GM21390 (cell line): ENCODE results near the gene NOX4.
"Not testable (repeated sequence)": the region's sequence is repeated elsewhere in the genome, so short reads cannot be mapped to it uniquely, and the experiment has no call there.

Source experiments
- ATAC-seq: cut with Tn5 transposase; IDR thresholded peaks from one replicate; pipeline ENCODE4 v1.9.1; 2021; ENCODE audit not compliant: unreplicated experiment

Gene NOX4

GRCh38 chr11:89309321-89309985 lies 181.7 kb downstream of the NOX4 start:
- not testable (repeated sequence) for ATAC-seq

DNA sequence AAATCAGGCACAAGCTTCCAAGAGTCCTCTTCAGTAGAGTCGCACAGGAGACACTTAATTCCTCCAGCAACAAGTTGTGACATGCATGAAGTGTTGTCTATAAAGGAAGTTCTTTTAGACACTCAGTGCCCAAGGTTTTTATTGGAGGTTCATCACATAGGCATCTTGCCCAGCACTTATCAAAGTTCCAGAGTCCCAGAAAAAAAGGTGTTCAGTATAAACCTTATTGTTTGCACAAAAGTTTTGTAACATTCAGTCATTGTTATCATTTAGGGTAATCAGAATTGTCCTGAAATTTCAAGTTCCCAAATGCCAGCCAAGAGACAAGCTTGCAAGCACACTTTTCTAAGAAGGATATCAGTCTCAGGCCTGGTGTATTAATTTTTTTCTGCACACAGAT lies 182.9 kb downstream of the NOX4 start:
- ATAC-seq: not testable (repeated sequence)

GRCh38 chr11:89303029-89303428 lies 188.1 kb downstream of the NOX4 start:
- not testable (repeated sequence) for ATAC-seq

DNA sequence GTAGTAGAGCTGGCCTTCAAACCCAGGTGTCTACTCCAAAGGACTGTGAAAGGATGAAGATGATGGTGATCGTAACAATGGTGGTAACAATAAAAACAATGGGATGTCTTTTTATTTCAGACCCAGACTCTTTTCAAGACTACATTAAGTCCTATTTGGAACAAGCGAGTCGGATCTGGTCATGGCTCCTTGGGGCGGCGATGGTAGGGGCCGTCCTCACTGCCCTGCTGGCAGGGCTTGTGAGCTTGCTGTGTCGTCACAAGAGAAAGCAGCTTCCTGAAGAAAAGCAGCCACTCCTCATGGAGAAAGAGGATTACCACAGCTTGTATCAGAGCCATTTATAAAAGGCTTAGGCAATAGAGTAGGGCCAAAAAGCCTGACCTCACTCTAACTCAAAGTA lies 196.2 kb downstream of the NOX4 start:
- ATAC-seq: not testable (repeated sequence)

DNA sequence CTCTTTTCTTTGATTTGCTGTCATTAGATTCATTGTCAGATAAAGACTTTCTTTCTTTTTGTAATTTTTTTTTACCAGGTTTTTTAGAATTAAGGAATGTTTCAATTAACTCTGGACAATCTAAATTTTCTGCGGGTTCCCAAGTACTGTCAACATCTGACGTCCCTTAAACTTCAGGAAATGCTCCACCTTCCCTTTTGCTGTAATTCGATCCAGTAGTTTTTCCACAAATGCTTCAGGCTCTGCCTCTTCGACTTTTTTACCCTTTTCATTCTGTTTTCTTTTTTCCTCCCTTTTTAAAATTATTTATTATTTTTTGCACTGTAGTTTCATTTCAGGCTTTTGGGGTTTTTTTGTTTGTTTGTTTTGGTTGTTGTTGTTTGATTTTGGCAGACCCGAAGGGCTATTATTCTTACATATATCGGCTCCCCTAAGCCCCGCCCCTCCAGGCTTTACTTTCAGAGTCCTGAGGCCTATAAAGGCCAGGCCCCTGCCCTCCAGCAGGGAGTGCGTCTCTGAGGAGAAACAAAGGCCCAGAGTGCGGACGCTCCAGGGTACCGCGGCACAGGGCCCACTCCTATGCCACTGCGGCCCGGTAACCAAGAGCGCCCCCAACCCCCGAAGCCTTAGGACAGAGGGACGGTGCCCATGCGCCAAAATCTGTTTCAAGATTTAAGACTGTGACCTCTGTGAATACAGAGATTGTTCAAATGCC lies 197.1 kb downstream of the NOX4 start:
- no peak for ATAC-seq

DNA sequence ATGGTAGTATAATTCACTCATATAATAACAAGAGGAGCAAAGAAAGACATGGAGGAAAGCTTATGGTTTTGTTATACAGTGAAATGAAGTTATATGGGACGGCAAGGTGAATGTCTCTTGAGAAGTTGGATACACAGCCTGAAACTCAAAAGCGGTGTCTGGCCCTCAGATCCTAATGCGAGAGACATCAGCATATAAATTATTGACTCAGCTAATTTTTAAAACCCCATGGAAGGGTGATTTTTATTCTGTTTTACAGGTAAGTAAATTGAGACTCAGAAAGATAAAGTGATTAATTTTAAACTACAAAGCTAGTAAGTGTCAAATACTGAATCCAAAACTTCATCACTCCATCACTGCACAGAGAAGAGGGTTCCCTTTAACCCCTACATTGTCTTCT lies 203.2 kb downstream of the NOX4 start:
- ATAC-seq: not testable (repeated sequence)

GRCh38 chr11:89286601-89287000 lies 204.6 kb downstream of the NOX4 start:
- not testable (repeated sequence) for ATAC-seq

GRCh38 chr11:89281032-89281677 lies 210.0 kb downstream of the NOX4 start:
- not testable (repeated sequence) for ATAC-seq

GRCh38 chr11:89279176-89279575 lies 212.0 kb downstream of the NOX4 start:
- no peak for ATAC-seq

- no peak for ATAC-seq
Measured at GRCh38 chr11:89275966-89276365, 215.2 kb downstream of the NOX4 start.
